ENCODE measurements around the gene HIGD1A.

HIGD1A gene

GRCh38 chr3:42751609-42752008, 52.7 kb downstream of the HIGD1A start:
- no peak for DNase-seq

GRCh38 chr3:42750834-42751233, 53.5 kb downstream of the HIGD1A start:
- DNase-seq, result no peak

GRCh38 chr3:42749753-42750231, 54.5 kb downstream of the HIGD1A start:
- DNase-seq, result no peak

- no peak for DNase-seq
These were observed 55.1 kb downstream of the HIGD1A start for GRCh38 chr3:42749025-42749752.

GRCh38 chr3:42747581-42747980, 56.7 kb downstream of the HIGD1A start:
- no peak for DNase-seq

- DNase-seq, result no peak
These were observed 57.5 kb downstream of the HIGD1A start for GRCh38 chr3:42746455-42747450.

GRCh38 chr3:42745776-42746454, 58.4 kb downstream of the HIGD1A start:
- no peak for DNase-seq

- no peak for DNase-seq
These were observed 59.0 kb downstream of the HIGD1A start for GRCh38 chr3:42745291-42745745.

- DNase-seq, result no peak
These were observed 60.9 kb downstream of the HIGD1A start for GRCh38 chr3:42743204-42743995.

GRCh38 chr3:42742688-42743087, 61.6 kb downstream of the HIGD1A start:
- no peak for DNase-seq

- no peak for DNase-seq
These were observed 62.0 kb downstream of the HIGD1A start for GRCh38 chr3:42742259-42742658.

- DNase-seq, result no peak
These were observed 62.5 kb downstream of the HIGD1A start for GRCh38 chr3:42741796-42742195.

- no peak for DNase-seq
These were observed 64.7 kb downstream of the HIGD1A start for GRCh38 chr3:42739401-42740158.

- DNase-seq, result no peak
These were observed 67.8 kb downstream of the HIGD1A start for GRCh38 chr3:42736531-42736930.

GRCh38 chr3:42736081-42736480, 68.2 kb downstream of the HIGD1A start:
- DNase-seq, result no peak

- DNase-seq, result no peak
These were observed 68.7 kb downstream of the HIGD1A start for GRCh38 chr3:42735615-42736014.

- no peak for DNase-seq
These were observed 69.3 kb downstream of the HIGD1A start for GRCh38 chr3:42735019-42735418.

- DNase-seq, result no peak
These were observed 69.9 kb downstream of the HIGD1A start for GRCh38 chr3:42734263-42734860.

GRCh38 chr3:42733501-42734262, 70.6 kb downstream of the HIGD1A start:
- no peak for DNase-seq

Data from activated gamma-delta T cell treated with Interleukin-2 at 50 U/mL for 16 hours (primary cell).